HG03460 (cell line): Measurements from ENCODE around the gene CACNG3.
"Not testable (repeated sequence)": the region's sequence is repeated elsewhere in the genome, so short reads cannot be mapped to it uniquely, and the experiment has no call there.

Source experiments
- ATAC-seq: cut with Tn5 transposase; IDR thresholded peaks from one replicate; pipeline ENCODE4 v1.9.1; 2021; ENCODE audit not compliant: unreplicated experiment

Gene CACNG3

GRCh38 chr16:24275413-24275812 is 19.3 kb downstream of the CACNG3 start:
- no peak for ATAC-seq

GRCh38 chr16:24279982-24280515 is 23.9 kb downstream of the CACNG3 start:
- no peak for ATAC-seq

GRCh38 chr16:24281466-24281865 is 25.3 kb downstream of the CACNG3 start:
- no peak for ATAC-seq

- ATAC-seq: no peak
Measured at GRCh38 chr16:24282141-24282540, 26.0 kb downstream of the CACNG3 start.

GRCh38 chr16:24286741-24287405 is 30.7 kb downstream of the CACNG3 start:
- no peak for ATAC-seq

- no peak for ATAC-seq
Measured at GRCh38 chr16:24288516-24288915, 32.4 kb downstream of the CACNG3 start.

- no peak for ATAC-seq
Measured at GRCh38 chr16:24289166-24289700, 33.1 kb downstream of the CACNG3 start.

- no peak for ATAC-seq
Measured at GRCh38 chr16:24291932-24292331, 35.8 kb downstream of the CACNG3 start.

- no peak for ATAC-seq
Measured at GRCh38 chr16:24294131-24294530, 38.0 kb downstream of the CACNG3 start.

GRCh38 chr16:24297375-24297774 is 41.2 kb downstream of the CACNG3 start:
- ATAC-seq: no peak

- ATAC-seq: no peak
Measured at GRCh38 chr16:24298548-24299167, 42.5 kb downstream of the CACNG3 start.

- not testable (repeated sequence) for ATAC-seq
Measured at GRCh38 chr16:24300750-24301149, 44.6 kb downstream of the CACNG3 start.

GRCh38 chr16:24302636-24303035 is 46.5 kb downstream of the CACNG3 start:
- no peak for ATAC-seq

GRCh38 chr16:24308200-24308599 is 52.1 kb downstream of the CACNG3 start:
- ATAC-seq: no peak

- ATAC-seq: no peak
Measured at GRCh38 chr16:24309258-24310142, 53.4 kb downstream of the CACNG3 start.

- no peak for ATAC-seq
Measured at GRCh38 chr16:24315343-24315742, 59.2 kb downstream of the CACNG3 start.

GRCh38 chr16:24318680-24319079 is 62.5 kb downstream of the CACNG3 start:
- no peak for ATAC-seq

GRCh38 chr16:24319126-24319814 is 63.1 kb downstream of the CACNG3 start:
- ATAC-seq: no peak

- ATAC-seq: no peak
Measured at GRCh38 chr16:24322106-24322505, 66.0 kb downstream of the CACNG3 start.

GRCh38 chr16:24324421-24324820 is 68.3 kb downstream of the CACNG3 start:
- ATAC-seq: no peak
